ENCODE results near the gene PAPPA2.
"Not testable (repeated sequence)": the region's sequence is repeated elsewhere in the genome, so short reads cannot be mapped to it uniquely, and the experiment has no call there.

PAPPA2 gene

DNA sequence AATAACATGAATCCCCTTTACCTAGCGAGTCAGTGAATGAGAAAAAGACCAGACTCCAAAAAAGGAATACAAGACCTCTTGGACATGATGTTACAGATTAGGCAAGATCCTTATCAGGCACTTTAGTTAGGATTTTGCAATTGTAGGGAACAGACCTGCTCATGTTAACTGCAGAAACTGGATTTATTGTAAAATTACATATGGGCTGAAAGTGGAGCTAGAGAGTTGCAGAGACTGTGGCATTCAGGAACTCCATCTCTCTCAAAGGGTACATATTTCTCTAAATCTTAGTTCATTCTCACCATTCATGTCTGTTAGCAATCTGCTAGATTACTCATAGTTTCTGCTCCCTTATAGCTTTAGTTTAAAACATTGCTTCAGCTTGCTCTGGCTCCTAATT, 142.2 kb downstream of the PAPPA2 start:
- no peak for DNase-seq

- DNase-seq, result peak in 1 of 2 experiments; percentile 37
Measured at GRCh38 chr1:176609556-176610408, 146.8 kb downstream of the PAPPA2 start.

DNA sequence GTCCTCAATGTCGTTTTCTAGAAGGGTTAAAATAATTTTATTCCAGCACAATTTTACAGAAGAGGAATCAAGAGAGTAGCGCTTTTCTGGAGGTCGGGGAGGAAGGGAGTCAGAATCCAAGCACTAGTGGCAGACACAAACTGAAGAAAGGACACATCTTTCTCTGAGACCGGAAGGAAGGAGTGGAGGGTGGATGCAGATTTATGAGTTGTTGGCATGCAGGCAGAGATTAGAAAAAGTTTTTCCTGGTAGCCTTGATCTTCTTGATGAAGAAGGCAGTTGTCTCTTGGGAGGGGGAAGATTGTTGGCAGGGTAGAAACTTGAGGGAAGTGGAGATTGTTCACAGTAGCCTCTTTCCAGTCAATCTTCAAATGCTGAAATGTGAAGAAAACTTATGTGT, 149.8 kb downstream of the PAPPA2 start:
- DNase-seq, result no peak

- no peak for DNase-seq
Measured at GRCh38 chr1:176617881-176618280, 154.9 kb downstream of the PAPPA2 start.

- DNase-seq, result no peak
Measured at GRCh38 chr1:176619261-176619660, 156.3 kb downstream of the PAPPA2 start.

DNA sequence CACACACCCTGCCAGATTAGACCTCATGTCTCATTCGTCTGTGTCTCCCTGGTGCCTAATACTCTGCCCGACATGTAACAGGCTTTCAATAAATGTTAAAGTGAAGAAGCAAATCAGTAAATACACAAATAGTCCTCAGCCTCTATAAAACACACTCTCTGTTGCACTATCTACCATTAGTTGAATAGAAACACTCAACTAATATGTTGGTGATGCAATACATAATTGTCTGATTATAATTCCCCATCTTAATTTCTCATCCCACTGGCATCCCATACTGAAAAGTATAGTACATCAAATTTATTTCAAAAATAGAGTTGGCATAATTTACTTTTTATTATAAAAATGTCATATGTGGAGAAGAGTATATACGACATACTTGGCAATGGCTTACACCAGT, 162.4 kb downstream of the PAPPA2 start:
- DNase-seq, result no peak

- DNase-seq, result no peak
Measured at GRCh38 chr1:176626572-176627061, 163.6 kb downstream of the PAPPA2 start.

DNA sequence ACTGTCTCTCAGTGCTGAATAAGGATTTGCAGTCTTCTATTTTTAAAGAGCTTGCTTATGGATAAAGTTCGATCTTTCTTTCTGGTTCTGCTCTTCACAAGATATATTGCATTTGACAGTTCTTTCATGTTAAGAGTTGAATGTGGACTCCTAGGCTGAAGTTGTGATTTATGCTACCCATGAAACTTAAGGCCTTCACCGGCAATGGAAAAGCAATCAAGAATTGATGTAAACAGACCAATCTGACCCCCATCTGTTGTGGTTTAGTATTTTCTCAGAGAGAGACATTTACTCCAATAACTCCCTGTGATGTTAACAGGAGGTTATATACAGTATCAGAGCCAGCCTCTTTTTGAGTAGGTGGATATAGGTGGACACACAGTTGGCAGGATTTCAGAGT, 165.8 kb downstream of the PAPPA2 start:
- DNase-seq, result no peak

- DNase-seq, result not testable (repeated sequence)
Measured at GRCh38 chr1:176634733-176635132, 171.8 kb downstream of the PAPPA2 start.

- DNase-seq, result no peak
Measured at GRCh38 chr1:176638713-176639526, 175.9 kb downstream of the PAPPA2 start.

- no peak for DNase-seq
Measured at GRCh38 chr1:176643536-176643935, 180.6 kb downstream of the PAPPA2 start.

DNA sequence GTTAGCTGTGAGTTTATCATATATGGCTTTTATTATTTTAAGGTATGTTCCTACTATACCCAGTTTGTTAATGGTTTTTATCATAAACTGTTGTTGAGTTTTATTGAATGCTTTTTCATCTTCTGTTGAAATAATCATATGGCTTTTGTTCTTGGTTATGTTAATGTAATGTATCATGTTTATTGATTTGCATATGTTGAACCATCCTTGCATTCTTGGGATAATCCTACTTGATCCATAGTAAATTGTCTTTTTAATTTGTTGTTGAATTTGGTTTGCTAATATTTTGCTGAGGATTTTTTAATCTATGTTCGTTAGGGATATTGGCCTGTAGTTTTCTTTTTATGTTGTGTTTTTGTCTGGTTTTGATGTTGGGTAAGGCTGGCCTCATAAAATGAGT, 185.6 kb downstream of the PAPPA2 start:
- no peak for DNase-seq

- no peak for DNase-seq
Measured at GRCh38 chr1:176656257-176656995, 193.5 kb downstream of the PAPPA2 start.

DNA sequence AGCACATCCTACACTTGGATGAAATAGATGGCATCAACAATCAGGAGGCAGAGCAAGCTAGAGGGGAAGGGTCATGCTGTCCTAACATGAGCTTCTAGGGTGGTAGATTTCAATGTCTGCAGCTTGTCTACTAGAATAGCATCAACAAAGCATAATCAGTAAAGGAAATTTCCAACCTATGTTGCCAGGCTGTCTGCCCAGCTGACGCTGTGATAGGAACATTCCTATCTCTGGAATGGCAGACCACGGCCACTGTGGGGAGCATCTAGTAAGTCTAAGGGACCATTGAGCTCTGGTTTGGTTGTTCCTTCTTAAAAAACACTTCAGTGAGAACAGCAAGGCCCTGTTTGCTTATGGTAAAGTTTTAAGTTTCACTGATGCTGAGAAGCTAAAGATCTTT, 206.8 kb downstream of the PAPPA2 start:
- no peak for DNase-seq

- no peak for DNase-seq
Measured at GRCh38 chr1:176670853-176671252, 207.9 kb downstream of the PAPPA2 start.

GRCh38 chr1:176682830-176683535, 220.0 kb downstream of the PAPPA2 start:
- DNase-seq, result no peak

DNA sequence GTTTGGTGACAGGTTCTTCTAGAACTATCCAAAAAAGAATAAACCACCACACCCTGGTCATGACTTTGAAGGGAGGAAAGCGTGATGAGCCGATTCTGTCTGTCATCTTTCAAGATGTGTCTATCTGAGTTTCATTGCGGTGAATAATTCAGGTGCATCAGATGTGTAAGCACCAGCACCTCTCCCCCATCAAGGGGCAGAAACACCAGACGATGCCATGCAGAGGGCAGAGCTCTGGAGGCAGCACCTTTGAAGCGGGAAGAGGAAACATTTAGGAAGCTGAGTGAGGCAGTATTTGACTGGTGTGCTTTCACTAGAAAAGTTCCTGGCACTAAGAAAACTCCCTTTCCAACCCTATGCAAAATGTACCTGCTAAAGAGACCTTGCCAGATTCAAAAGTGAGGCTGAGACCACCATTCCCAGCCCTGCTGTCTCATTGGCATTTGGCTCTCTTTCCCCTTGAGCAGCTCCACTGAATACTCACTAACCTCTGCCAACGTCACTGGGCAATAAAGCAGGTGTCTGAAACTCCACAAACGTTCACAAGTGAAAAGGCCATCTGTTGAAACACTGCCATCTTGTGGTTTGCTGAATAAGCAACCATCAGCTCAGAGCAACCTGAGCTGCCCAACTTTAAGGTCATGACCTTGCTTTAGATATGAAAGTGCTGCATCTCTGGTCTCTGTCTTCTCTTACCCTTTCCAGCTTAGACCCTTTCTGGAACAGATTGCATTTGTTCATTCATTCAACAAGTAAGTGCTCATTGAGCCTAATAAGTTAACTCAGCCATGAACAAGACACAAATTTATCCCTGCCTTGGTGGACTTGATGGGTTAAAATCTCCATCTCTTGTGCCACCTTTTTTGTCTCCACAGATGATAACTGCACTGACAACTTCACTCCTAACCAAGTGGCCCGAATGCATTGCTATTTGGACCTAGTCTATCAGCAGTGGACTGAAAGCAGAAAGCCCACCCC, 228.6 kb downstream of the PAPPA2 start:
- peak; percentile 95 to 98 for DNase-seq

DNA sequence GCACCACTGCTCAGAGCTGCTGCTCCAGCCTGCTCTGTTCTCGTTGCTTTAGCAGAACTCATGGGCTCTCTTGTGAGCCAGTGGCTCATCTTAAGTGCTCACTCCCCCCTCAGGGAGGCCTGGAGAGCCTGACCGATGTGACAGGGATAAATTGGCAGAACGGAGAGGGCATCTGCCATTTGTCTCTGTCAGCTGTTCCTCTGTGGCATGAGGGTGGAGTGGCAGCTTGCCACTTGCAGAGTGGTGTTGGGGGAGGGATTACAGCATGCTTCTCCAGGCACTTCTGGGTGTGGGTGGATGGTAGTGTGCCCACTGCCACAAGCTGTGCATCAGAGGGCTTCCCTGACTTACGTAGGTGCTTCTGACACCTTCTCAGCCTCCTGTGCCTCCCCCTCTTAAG, 229.5 kb downstream of the PAPPA2 start:
- no peak for DNase-seq

GRCh38 chr1:176692988-176693696, 230.2 kb downstream of the PAPPA2 start:
- DNase-seq, result peak in 1 of 2 experiments; percentile 20

DNA sequence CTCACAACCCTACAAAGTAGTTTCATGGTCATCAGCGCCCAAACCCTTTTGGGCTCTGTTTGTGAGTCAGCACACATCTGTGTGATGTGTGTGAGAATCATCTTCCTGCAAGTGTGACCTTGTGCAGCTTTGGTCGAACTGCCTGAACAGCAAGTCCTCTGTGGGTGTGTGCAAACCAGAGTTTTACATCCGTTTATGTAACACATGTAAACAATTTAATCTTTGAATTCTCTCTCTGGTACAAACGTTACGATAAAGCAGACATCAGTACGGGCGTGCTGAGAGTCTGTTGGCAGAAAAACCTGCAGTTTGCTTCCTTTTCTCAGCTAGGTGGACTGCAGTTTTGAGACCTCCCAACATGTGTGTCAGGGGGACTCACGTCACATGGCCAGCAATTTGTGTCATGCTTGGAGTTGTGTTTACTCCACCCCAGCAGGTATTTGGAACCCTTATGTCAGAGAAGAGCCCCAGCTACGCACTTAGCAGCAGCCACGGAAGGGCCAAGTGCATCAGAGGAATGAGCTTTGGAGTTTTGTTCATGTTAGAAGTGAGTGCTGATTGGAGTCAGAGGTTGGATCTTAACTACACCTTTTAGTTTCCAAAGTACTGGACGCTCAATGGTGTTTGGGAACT, 230.8 kb downstream of the PAPPA2 start:
- no peak for DNase-seq
